Endothelial cell of umbilical vein (primary cell): ENCODE measurements around the gene MN1. TPM values are rescaled to one million over a fixed set of nuclear protein-coding genes. Genes with fewer than 3 reads are reported as not detected.

Experiments used
- BruUV-seq: library from RNA; stranded (reverse); fragments of 400-500 nt; replicated peaks from 2 replicates; lab custom pipeline; 2021; lab: Mats Ljungman, UMichigan
- CTCF ChIA-PET: fragments of 300-600, 350-600 bp; sonication (Branson Sonifier 250); formaldehyde crosslinking; loops from one replicate; lab custom pipeline; 2021; ENCODE audit warnings: antibody characterized with exemption, inconsistent platforms; lab: Charles Lee
- POLR2A ChIA-PET: fragments of 300-600, 350-600 bp; sonication (Branson Sonifier 250); formaldehyde crosslinking; loops from one replicate; lab custom pipeline; 2021; ENCODE audit warnings: antibody characterized with exemption, inconsistent platforms; lab: Charles Lee
- DNase-seq: peaks from one replicate; pipeline ENCODE4 v3.0.0-alpha.2; 2011; ENCODE audit warnings: low read depth, low spot score
- FAIRE-seq: peaks from 2 replicates; lab custom pipeline; 2011; peaks lifted over from hg19 to GRCh38; lab: Jason Lieb, UNC
- H2AFZ ChIP-seq: 2 replicates; pipeline ENCODE4 v1.6.0; 2012; ENCODE audit warnings: low read depth, low read length, control low read depth, inconsistent platforms
- H3K27ac ChIP-seq: 2 replicates; pipeline ENCODE4 v1.5.1; 2011; ENCODE audit warnings: low read depth, mild to moderate bottlenecking, control low read depth, low read length, moderate library complexity; ENCODE audit not compliant: insufficient read depth
- H3K27me3 ChIP-seq, 2 experiments: 2 replicates each; pipeline versions ENCODE4 v1.6.0 to v1.6.1; 2011; ENCODE audit warnings: low read length in 2 of 2, mixed read lengths in 1 of 2; ENCODE audit not compliant: control insufficient read depth in 2 of 2, insufficient read depth in 2 of 2
- H3K36me3 ChIP-seq, 2 experiments: 2 replicates in 1 of 2; 3 replicates in 1 of 2; pipeline ENCODE4 v1.5.1; 2011; ENCODE audit warnings: low read length in 2 of 2, mild to moderate bottlenecking in 1 of 2, moderate library complexity in 1 of 2; ENCODE audit not compliant: control insufficient read depth in 2 of 2, insufficient read depth in 2 of 2; ENCODE audit errors: extremely low read depth in 1 of 2
- H3K4me1 ChIP-seq: 3 replicates; pipeline ENCODE4 v1.5.1; 2011; ENCODE audit warnings: mild to moderate bottlenecking, low read length; ENCODE audit not compliant: control insufficient read depth, insufficient read depth; ENCODE audit errors: extremely low read depth
- H3K4me2 ChIP-seq: 2 replicates; pipeline ENCODE4 v1.6.1; 2011; ENCODE audit warnings: low read length, control low read depth, mixed read lengths; ENCODE audit not compliant: insufficient read depth
- H3K4me3 ChIP-seq, 3 experiments: fragments of 200-600 bp in 1 of 3; sonication (generic), shearing (Covaris generic) in 1 of 3; replicated peaks in 1 of 3; 2 replicates each; pipeline ENCODE4 v1.5.1; 2011 to 2016; ENCODE audit warnings: control low read depth in 3 of 3, low read length in 3 of 3, mild to moderate bottlenecking in 2 of 3, inconsistent platforms in 1 of 3, low read depth in 1 of 3, moderate library complexity in 1 of 3; ENCODE audit not compliant: insufficient read depth in 1 of 3
- H3K79me2 ChIP-seq: 2 replicates; pipeline ENCODE4 v1.6.0; 2012; ENCODE audit warnings: low read length, inconsistent platforms; ENCODE audit not compliant: control insufficient read depth, insufficient read depth
- H3K9ac ChIP-seq: replicated peaks from 2 replicates; pipeline ENCODE3; 2011; ENCODE audit warnings: low read length, control low read depth; ENCODE audit not compliant: insufficient read depth; ENCODE audit errors: extremely low read depth
- H3K9me1 ChIP-seq: replicated peaks from 3 replicates; pipeline ENCODE4 v1.6.0; 2011; ENCODE audit warnings: mild to moderate bottlenecking, low read length; ENCODE audit not compliant: control insufficient read depth, insufficient read depth; ENCODE audit errors: extremely low read depth
- H3K9me3 ChIP-seq: replicated peaks from 2 replicates; pipeline ENCODE4 v1.5.1; 2012; ENCODE audit warnings: low read length, inconsistent platforms; ENCODE audit not compliant: control insufficient read depth, insufficient read depth
- H4K20me1 ChIP-seq: replicated peaks from 2 replicates; pipeline ENCODE3; 2011; ENCODE audit warnings: mild to moderate bottlenecking, low read length; ENCODE audit not compliant: control insufficient read depth, insufficient read depth; ENCODE audit errors: extremely low read depth
- CTCF ChIP-seq, 2 donors: IDR thresholded peaks; 1 replicate in 1 of 2; 2 replicates in 1 of 2; pipeline ENCODE4 v1.5.1; 2011; ENCODE audit warnings: low read length in 2 of 2, mild to moderate bottlenecking in 2 of 2, moderate library complexity in 2 of 2, control low read depth in 1 of 2, inconsistent platforms in 1 of 2, low read depth in 1 of 2; ENCODE audit not compliant: insufficient read depth in 1 of 2; ENCODE audit errors: extremely low read depth in 1 of 2
- EZH2 ChIP-seq: IDR thresholded peaks from 2 replicates; pipeline ENCODE4 v1.6.1; 2012; ENCODE audit warnings: borderline replicate concordance, low read depth, mild to moderate bottlenecking, moderate library complexity, low read length, inconsistent platforms; ENCODE audit not compliant: severe bottlenecking
- FOS ChIP-seq: IDR thresholded peaks from 2 replicates; pipeline ENCODE4 v1.6.1; 2011; ENCODE audit warnings: mild to moderate bottlenecking, low read length, moderate library complexity, borderline replicate concordance; ENCODE audit not compliant: insufficient read depth
- GATA2 ChIP-seq: IDR thresholded peaks from 2 replicates; pipeline ENCODE4 v1.7.0; 2011; ENCODE audit warnings: low read depth, mild to moderate bottlenecking, moderate library complexity, mixed read lengths, low read length; ENCODE audit not compliant: insufficient read length, insufficient read depth
- JUN ChIP-seq: IDR thresholded peaks from 2 replicates; pipeline ENCODE4 v1.6.1; 2011; ENCODE audit warnings: borderline replicate concordance, low read depth; ENCODE audit not compliant: insufficient read length, insufficient read depth
- MYC ChIP-seq: IDR thresholded peaks from one replicate; pipeline ENCODE4 v1.6.1; 2011; ENCODE audit warnings: mild to moderate bottlenecking, low read depth, low read length
- POLR2A ChIP-seq: IDR thresholded peaks from 2 replicates; pipeline ENCODE4 v1.6.1; 2012; ENCODE audit warnings: low read depth, mild to moderate bottlenecking, control low read depth, low read length
- POLR2AphosphoS5 ChIP-seq: IDR thresholded peaks from 2 replicates; pipeline ENCODE4 v1.6.1; 2012; ENCODE audit warnings: low read depth, mild to moderate bottlenecking, control low read depth, low read length, moderate library complexity; ENCODE audit not compliant: insufficient read depth
- dilution Hi-C: fragments of 300-500 bp; cut with MboI; formaldehyde crosslinking; loops from one replicate; pipeline ENCODE4 v1.15.0; 2019; ENCODE audit warnings: low sequenced_read_pairs; ENCODE audit not compliant: extremely low pct_ligation_motif_present
- intact Hi-C: fragments of 100-400 bp; cut with micrococcal nuclease; formaldehyde crosslinking; loops from one replicate; pipeline ENCODE4 v1.10.0; 2022
- polyA plus RNA-seq, 4 experiments: library from polyadenylated mRNA; depleted of rRNA in 3 of 4; stranded (reverse) in 3 of 4; unstranded in 1 of 4; fragments of >200 nt; gene quantifications; 2 replicates each; pipeline versions ENCODE4 v1.2.1 to v1.2.3, GENCODE V29; 2011 to 2012; ENCODE audit warnings: missing spikeins in 1 of 4
- total RNA-seq: library from RNA; stranded (reverse); gene quantifications from 2 replicates; pipeline ENCODE4 v1.2.3, GENCODE V29; 2021
- TF ChIP-seq, protein P1 (sequence below): IDR thresholded peaks from 2 replicates; pipeline ENCODE4 v1.6.1; 2011; ENCODE audit not compliant: insufficient read depth, insufficient read length

The MN1 gene
- total and polyA plus RNA-seq, 2 donors (not counting 3 experiments of a cell fraction or from before 2014, with no cell fraction given) = 3.8 to 5.2 TPM

GRCh38 chr22:27829620-27830019, 28.1 kb upstream of the MN1 start:
- Histone ChIP-seq H4K20me1 (no peaks in the 10 kb centered on the region), H3K4me1 (no peaks in the 10 kb centered on the region), H3K27ac (no peak overlapping the region), H3K4me3 (no peak overlapping the region), H3K4me2 (no peak overlapping the region), H3K36me3 (no peaks in the 10 kb centered on the region), H3K27me3 (no peaks in the 10 kb centered on the region), H3K9ac (no peak overlapping the region), H3K79me2 (no peaks in the 10 kb centered on the region), H2AFZ (no peak overlapping the region), H3K9me3 (no peaks in the 10 kb centered on the region), H3K9me1 (no peaks in the 10 kb centered on the region)
- dilution Hi-C loops = no loop called here
- TF ChIP-seq, protein P1, sequence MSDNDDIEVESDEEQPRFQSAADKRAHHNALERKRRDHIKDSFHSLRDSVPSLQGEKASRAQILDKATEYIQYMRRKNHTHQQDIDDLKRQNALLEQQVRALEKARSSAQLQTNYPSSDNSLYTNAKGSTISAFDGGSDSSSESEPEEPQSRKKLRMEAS = no peak
- no peak for TF ChIP-seq EZH2
- no peak for TF ChIP-seq CTCF (IDR thresholded peaks at IDR 0.05; ENCODE audit: extremely low read depth in 1 of 2, insufficient read depth in 1 of 2, low read depth in 1 of 2, low read length in 2 of 2)
- no peak for TF ChIP-seq GATA2
- TF ChIP-seq JUN = no peak
- no peak for TF ChIP-seq MYC
- TF ChIP-seq FOS = no peak
- no peak for TF ChIP-seq POLR2AphosphoS5
- TF ChIP-seq POLR2A = no peak
- DNase-seq (no peak), FAIRE-seq (no peak)
- CTCF ChIA-PET = no interaction called here
- no TSS peak for BruUV-seq
- intact Hi-C loops = no loop called here
- POLR2A ChIA-PET = no interaction called here
